Heart left ventricle (tissue), 13 donors: Measurements from ENCODE around the gene CACNA2D3.

Experiments
- CTCF ChIP-seq, 12 donors: fragments of 200-600 bp; sonication (generic) in 4 of 12; IDR thresholded peaks; one replicate each; pipeline versions ENCODE4 v1.5.0 to v1.8.0; 2018 to 2022; ENCODE audit warnings: antibody characterized with exemption in 12 of 12, mild to moderate bottlenecking in 5 of 12
- POLR2A ChIP-seq, 2 donors: fragments of 450-650 bp; IDR thresholded peaks; one replicate each; pipeline ENCODE4 v1.6.1; 2017; ENCODE audit warnings: antibody characterized with exemption in 2 of 2, mild to moderate bottlenecking in 2 of 2, moderate library complexity in 2 of 2
- donor health status: ischemic (EF 13 %, LVEDD 7.1; RV severe dilation, severe dysfunction).
- donor health status: DM: no; HTN: yes; CAD: no.
- donor health status: DM: no; HTN: no; CAD: no.
- donor health status: ischemic (EF 25% LVEDD 6.9; RV normal size, moderate dysfunction).
- donor health status: ischemic (EF 25% LVEDD 5.7; RV mildly dilated, moderate dysfunction).
- donor health status: ischemic (EF 35%, LVEDD 5.7; RV mildly dilated, moderate dysfunction).
- donor health status: nonischemic (EF 11% LVEDD 7.7; RV severe dilation, severe dysfunction).
- donor health status: DM: yes; HTN: yes; CAD: no.
- donor health status: PGD.
- donor health status: ischemic (EF 29% LVEDD 5.4; RV normal size, mild dysfunction).
- donor health status: nonischemic (EF 23%, LVEDD 6.1; RV moderate dilation, normal function).

GRCh38 chr3:54079730-54080325 lies 42.5 kb upstream of the CACNA2D3 start:
- TF ChIP-seq POLR2A (IDR thresholded peaks at IDR 0.05) (no peak), CTCF (IDR thresholded peaks at IDR 0.05) (no peak)
